Body of pancreas (tissue), 4 donors: ENCODE data around the gene PPP6R2. TPM values are rescaled to one million over a fixed set of nuclear protein-coding genes. Genes with fewer than 3 reads are reported as not detected.

ENCODE experiments used
- ATAC-seq: fragments of 150-250 bp; one replicate; pipeline ENCODE4 v1.9.1; 2016
- DNase-seq, 4 donors: peaks; one replicate each; pipeline ENCODE4 v3.0.0-alpha.2; 2019
- H3K27ac ChIP-seq, 4 donors: fragments of 200-600 bp; sonication (generic); 1 replicate in 3 of 4; 2 replicates in 1 of 4; pipeline versions ENCODE4 v1.5.1 to v1.6.1; 2016 to 2019; ENCODE audit warnings: mild to moderate bottlenecking in 1 of 4, mixed read lengths in 1 of 4, moderate library complexity in 1 of 4
- H3K27me3 ChIP-seq, 2 donors: fragments of 200-600 bp; sonication (generic); one replicate each; pipeline ENCODE4 v1.6.0; 2016; ENCODE audit warnings: mild to moderate bottlenecking in 1 of 2
- H3K36me3 ChIP-seq, 2 donors: fragments of 200-600 bp; sonication (generic); replicated peaks in 1 of 2; 2 replicates each; pipeline ENCODE4 v1.5.1; 2016; ENCODE audit warnings: low read depth in 2 of 2; ENCODE audit not compliant: insufficient read depth in 1 of 2
- H3K4me1 ChIP-seq: fragments of 200-600 bp; sonication (generic); one replicate; pipeline ENCODE4 v1.6.0; 2016
- H3K4me3 ChIP-seq, 2 donors: fragments of 200-600 bp; sonication (generic); 1 replicate in 1 of 2; 2 replicates in 1 of 2; pipeline ENCODE4 v1.5.1; 2016 to 2019
- H3K9me3 ChIP-seq, 3 donors: fragments of 200-600 bp; sonication (generic); 1 replicate in 2 of 3; 2 replicates in 1 of 3; pipeline ENCODE4 v1.5.1; 2016
- CTCF ChIP-seq, 7 experiments: fragments of 450-650 bp in 4 of 7; fragments of 200-600 bp in 3 of 7; sonication (generic) in 3 of 7; IDR thresholded peaks; one replicate each; pipeline ENCODE4 v1.5.1; 2016 to 2019; ENCODE audit warnings: antibody characterized with exemption in 7 of 7
- POLR2A ChIP-seq, 3 donors: fragments of 450-650 bp; IDR thresholded peaks; one replicate each; pipeline ENCODE4 v1.6.1; 2016; ENCODE audit warnings: antibody characterized with exemption in 3 of 3, mild to moderate bottlenecking in 2 of 3
- WGBS, 2 donors: methylation state at CpG; one replicate each; pipeline ENCODE4 v1.1.5; 2017; 5-methylcytosine and 5-hydroxymethylcytosine counted together
- intact Hi-C: fragments of 100-400 bp; cut with DNase I; formaldehyde crosslinking; loops from one replicate; pipeline ENCODE4 v1.15.1; 2023
- total RNA-seq, 2 donors: library from RNA; depleted of rRNA; stranded (reverse); fragments of >200 nt; gene quantifications; one replicate each; pipeline ENCODE4 v1.1.0, GENCODE V29; 2016

The PPP6R2 gene
- total RNA-seq, 2 donors from 2014 or later, result 48.8 to 53.4 TPM

- H3K4me3 ChIP-seq, result no peak overlapping the region
- no peaks in the 10 kb centered on the region for H3K4me1 ChIP-seq
- TF ChIP-seq CTCF (IDR thresholded peaks at IDR 0.05) (no peak), POLR2A (IDR thresholded peaks at IDR 0.05) (no peak)
- no peaks in the 10 kb centered on the region for H3K27me3 ChIP-seq
- intact Hi-C loops, result no loop called here
- WGBS, 2 donors, result 61 to 77% methylated on average over 5 to 29 of the region's 30 CpGs
- H3K36me3 ChIP-seq, result peaks cover 0 to 20% of the 10 kb centered on the region in 2 donors
- DNase-seq, result peak in 1 of 4 donors; percentile 17
- no peaks in the 10 kb centered on the region for H3K9me3 ChIP-seq
- H3K27ac ChIP-seq, result peak overlapping the region in 3 of 4 donors; percentile 8 to 49 (median 15)
- ATAC-seq, result no peak
Measured at GRCh38 chr22:50445071-50445879, 102.1 kb downstream of the PPP6R2 start.

- H3K36me3 ChIP-seq, result peaks cover 0 to 16% of the 10 kb centered on the region in 2 donors
- DNase-seq (no peak), ATAC-seq (no peak)
- H3K4me3 ChIP-seq, result no peak overlapping the region
- intact Hi-C loops, result no loop called here
- H3K9me3 ChIP-seq, result no peaks in the 10 kb centered on the region
- no peaks in the 10 kb centered on the region for H3K4me1 ChIP-seq
- peak overlapping the region in 1 of 4 donors; percentile 8 for H3K27ac ChIP-seq
- 75 to 85% methylated on average over 11 to 17 of the region's 17 CpGs for WGBS, 2 donors
- no peak for TF ChIP-seq CTCF (IDR thresholded peaks at IDR 0.05)
- TF ChIP-seq POLR2A (IDR thresholded peaks at IDR 0.05), result no peak
- no peaks in the 10 kb centered on the region for H3K27me3 ChIP-seq
Measured at GRCh38 chr22:50445880-50446707, 103.0 kb downstream of the PPP6R2 start.

GRCh38 chr22:50446708-50447575, 103.8 kb downstream of the PPP6R2 start:
- H3K4me3 ChIP-seq, result no peak overlapping the region
- no peak for DNase-seq
- H3K27me3 ChIP-seq, result no peaks in the 10 kb centered on the region
- no peak for ATAC-seq
- no peak overlapping the region for H3K27ac ChIP-seq
- no peaks in the 10 kb centered on the region for H3K9me3 ChIP-seq
- peaks cover 0 to 16% of the 10 kb centered on the region in 2 donors for H3K36me3 ChIP-seq
- TF ChIP-seq CTCF (IDR thresholded peaks at IDR 0.05) (no peak), POLR2A (IDR thresholded peaks at IDR 0.05) (no peak)
- 89 to 93% methylated on average over 33 to 51 of the region's 54 CpGs for WGBS, 2 donors
- no peaks in the 10 kb centered on the region for H3K4me1 ChIP-seq
- intact Hi-C loops, result no loop called here

- Histone ChIP-seq H3K4me1 (no peaks in the 10 kb centered on the region), H3K4me3 (no peak overlapping the region), H3K27ac (no peak overlapping the region), H3K9me3 (no peaks in the 10 kb centered on the region), H3K27me3 (no peaks in the 10 kb centered on the region), H3K36me3 (peaks cover 0 to 16% of the 10 kb centered on the region in 2 donors)
- intact Hi-C loops, result no loop called here
- TF ChIP-seq POLR2A (IDR thresholded peaks at IDR 0.05), result no peak
- TF ChIP-seq CTCF (IDR thresholded peaks at IDR 0.05), result no peak
- ATAC-seq (no peak), DNase-seq (no peak)
- 65 to 90% methylated on average over 2 to 23 of the region's 27 CpGs for WGBS, 2 donors
Measured at GRCh38 chr22:50447576-50448551, 104.7 kb downstream of the PPP6R2 start.
